GM19463 (cell line): Measurements from ENCODE around the gene PITPNM3.

Source experiments
- ATAC-seq: cut with Tn5 transposase; IDR thresholded peaks from one replicate; pipeline ENCODE4 v1.9.1; 2021; ENCODE audit warnings: mild to moderate bottlenecking, moderate library complexity; ENCODE audit not compliant: unreplicated experiment

PITPNM3 gene

DNA sequence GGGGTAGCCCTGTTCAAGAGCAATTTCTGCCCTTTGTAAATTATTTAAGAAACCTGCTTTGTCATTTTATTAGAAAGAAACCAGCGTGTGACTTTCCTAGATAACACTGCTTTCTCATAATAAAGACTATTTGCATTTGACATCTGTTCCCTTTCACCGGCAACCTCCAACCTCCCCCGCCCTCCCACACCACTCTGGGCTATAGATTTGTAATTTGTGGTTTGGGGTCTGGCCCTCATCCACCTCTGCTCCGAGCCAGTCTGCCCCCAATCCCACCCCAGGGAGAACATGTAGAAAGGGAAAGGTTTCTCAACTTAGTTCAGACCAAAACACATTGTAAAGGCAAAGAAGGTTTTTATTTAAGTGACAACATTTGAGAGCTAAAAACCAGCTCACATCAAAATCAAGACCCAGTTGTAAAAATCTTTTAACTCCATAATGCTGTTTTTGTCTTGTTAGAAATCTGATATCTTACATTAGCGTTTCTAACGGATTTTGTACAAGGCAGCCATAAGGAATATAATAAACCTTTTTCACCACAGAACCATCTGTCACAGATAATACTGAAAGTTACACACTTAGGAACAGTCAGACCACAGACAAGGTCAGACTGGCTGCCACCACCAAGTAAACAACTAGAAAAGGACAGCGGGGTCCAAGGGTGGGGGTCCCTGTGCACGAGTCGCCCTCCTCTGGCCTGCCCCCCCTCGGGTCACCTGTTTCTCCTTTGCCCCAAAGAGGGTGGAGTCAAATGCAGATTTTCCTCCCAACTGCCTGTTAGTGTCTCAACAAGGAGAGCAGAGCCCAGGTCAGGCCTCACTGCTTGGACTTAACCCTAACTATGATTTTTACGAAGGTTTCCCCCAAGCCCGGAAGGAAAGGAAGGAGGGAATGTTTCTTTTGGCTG, 105.2 kb downstream of the PITPNM3 start:
- no peak for ATAC-seq

GRCh38 chr17:6449307-6449706, 107.0 kb downstream of the PITPNM3 start:
- ATAC-seq = no peak

GRCh38 chr17:6448473-6448872, 107.9 kb downstream of the PITPNM3 start:
- no peak for ATAC-seq

DNA sequence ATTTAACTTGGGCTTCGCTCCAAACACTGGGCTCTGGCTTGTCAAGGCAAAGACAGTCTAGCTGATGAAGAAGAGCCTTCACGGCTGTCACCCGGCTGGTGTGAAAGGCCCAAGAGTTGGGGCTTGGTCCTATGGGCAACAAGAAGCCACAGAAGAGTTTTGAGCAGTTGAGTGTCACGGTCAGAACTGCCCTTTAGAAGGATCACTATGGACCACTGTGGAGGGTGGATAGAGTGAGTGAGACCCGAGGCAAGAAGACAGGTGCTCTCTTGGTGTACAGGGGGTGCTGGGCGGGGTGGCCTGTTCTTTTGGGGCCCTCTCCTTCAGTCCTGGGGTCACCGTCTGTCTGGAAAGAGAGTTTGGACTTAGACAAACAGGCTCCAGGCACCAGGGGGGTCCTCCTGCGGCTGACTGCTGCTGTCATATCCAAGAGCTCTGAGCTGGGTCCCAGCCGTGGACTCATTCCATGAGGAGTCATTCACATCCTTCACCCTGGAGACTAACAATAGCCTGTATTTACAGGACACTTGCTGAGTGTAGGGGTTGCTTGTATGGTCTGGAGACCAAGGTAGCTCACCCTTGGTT, 109.7 kb downstream of the PITPNM3 start:
- no peak for ATAC-seq

DNA sequence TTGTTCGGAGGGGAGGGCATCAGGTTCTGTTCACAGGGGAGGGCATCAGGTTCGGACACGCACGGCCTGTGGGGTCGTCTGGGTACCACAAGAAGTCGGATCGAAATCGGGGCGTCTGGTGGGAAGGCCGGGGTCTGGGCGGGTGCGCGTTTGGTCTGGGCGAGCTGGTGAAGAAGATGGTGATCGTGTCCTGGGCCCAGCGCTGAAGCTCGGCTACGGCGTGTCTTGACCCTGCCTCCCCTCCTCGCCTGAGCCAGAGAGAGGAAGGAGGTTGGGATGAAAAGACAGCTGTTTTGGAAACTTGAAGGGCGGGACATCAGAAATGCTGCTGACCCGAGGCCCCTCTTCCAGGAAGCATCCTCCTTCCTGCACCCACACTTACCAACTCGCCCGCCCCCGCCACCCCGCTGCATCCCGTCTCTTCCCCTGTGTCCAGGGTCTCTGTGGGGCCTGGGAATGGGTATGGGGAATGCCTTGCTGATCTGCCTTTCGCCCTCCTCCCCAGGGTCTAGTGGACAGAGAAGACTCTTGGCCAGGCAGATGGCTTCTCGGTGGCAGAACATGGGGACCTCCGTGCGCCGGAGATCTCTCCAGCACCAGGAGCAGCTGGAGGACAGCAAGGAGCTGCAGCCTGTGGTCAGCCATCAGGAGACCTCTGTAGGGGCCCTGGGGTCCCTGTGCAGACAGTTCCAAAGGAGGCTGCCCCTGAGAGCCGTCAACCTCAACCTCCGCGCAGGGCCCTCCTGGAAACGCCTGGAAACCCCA, 111.6 kb downstream of the PITPNM3 start:
- ATAC-seq = no peak

GRCh38 chr17:6443692-6444570, 112.4 kb downstream of the PITPNM3 start, which contains the start of gene PIMREG:
TSS of gene PIMREG (plus strand) at chr17:6444455. CDS start at chr17:6445111, 656 bp downstream.
- peak; percentile 88 for ATAC-seq

DNA sequence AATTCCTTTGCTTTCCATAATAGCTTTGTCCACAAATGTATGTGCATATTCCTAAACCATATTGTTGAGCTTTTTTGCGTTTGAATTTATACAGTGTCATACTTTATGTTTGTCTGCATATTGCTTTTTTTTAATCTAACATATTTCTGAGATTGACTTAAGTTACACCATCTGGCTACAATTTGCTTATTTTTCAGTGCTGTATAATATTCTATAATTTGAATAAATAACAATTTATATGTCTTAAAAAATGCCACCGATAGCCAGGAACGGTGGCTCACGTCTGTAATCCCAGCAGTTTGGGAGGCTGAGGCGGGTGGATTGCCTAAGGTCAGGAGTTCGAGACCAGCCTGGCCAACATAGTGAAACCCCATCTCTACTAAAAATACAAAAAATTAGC, 113.6 kb downstream of the PITPNM3 start:
- ATAC-seq = no peak

DNA sequence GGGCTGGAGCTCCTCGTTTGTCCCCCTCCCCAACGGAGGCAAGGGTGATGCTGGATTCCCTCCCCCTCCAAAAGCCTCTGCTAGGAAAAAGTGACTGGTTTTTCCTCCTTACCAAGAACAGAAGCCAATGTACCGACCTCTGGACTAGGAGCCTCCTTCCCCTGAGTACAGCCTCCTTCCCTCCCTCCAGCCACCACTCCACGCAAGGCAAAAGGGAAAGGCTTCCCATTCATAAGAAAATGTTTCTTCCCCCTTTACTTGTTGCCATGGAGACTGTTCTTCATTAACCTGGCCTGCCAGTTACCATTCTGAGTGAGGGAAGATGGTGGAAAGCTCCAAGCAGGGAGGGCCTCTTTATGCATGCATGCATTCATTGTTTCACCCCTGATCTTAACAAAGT, 116.4 kb downstream of the PITPNM3 start:
- ATAC-seq = no peak

DNA sequence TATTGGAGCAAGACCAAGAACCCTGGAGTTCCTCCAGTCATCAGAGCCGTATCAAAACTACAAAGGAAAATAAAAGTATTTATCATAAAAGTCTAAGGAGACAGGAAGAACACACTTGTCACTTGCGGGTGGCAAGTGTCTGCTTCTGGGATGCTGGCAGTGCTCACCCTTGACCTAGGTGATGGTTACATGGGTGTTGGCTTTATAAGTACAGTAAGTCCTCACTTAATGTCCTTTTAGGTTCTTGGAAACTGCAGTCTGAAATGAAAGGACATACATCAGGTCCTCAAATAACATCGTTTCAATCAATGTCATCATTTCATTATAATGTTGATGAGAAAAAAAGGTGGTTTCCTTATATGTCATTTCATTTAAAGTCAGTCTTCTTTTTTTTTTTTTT, 118.4 kb downstream of the PITPNM3 start:
- ATAC-seq = no peak

GRCh38 chr17:6437466-6437865, 118.9 kb downstream of the PITPNM3 start:
- ATAC-seq = no peak

- ATAC-seq = no peak
These were observed 120.4 kb downstream of the PITPNM3 start for GRCh38 chr17:6435968-6436367.

- no peak for ATAC-seq
These were observed 121.3 kb downstream of the PITPNM3 start, which contains the start of gene AIPL1 for GRCh38 chr17:6435051-6435450. TSS of gene AIPL1 (minus strand) at chr17:6435121. CDS start at chr17:6435104, 17 bp downstream.

DNA sequence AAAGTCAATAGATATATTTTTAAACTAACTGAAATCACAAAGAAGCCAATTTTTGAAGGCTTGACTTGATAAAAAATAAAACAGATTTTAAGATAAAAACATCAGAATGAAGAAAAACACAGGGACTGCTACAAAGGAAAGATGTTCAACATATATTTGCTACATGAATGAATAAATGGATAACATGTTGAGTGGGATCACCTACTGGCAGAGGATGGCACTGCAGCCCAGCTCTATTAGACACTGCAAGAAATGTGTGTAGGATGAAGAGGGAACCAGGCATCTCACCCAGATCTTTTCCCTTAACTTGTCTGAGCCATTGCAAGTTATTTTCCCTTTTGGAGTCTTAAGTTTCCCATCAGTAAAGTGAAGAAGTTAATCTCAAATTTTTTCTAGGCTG, 125.6 kb downstream of the PITPNM3 start:
- ATAC-seq = no peak

- ATAC-seq = no peak
These were observed 127.1 kb downstream of the PITPNM3 start for GRCh38 chr17:6429266-6429665.

- no peak for ATAC-seq
These were observed 128.0 kb downstream of the PITPNM3 start for GRCh38 chr17:6428207-6428965.

DNA sequence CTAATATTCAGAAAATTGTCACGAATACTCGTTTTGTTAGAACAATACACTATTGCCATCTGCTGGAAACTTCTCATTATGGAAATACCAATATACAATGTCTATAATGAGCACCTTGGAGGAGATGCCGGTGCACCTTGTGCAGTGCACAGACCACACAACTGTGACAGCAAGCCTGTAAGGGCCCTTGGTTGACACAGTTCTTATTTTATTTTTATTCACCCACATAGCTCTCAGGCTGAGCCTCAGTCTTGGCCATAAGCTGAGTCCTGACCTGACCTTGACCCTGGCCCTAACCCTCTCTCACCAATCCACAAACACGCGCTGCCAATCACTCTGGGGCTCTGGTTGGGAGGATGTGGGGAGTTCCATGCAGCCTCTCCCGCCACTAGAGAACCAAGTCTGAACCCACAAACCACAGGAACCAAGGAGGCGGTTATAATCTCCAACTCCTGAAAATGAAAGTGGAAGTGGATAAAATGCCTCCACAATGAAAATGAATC, 129.0 kb downstream of the PITPNM3 start:
- ATAC-seq = no peak

DNA sequence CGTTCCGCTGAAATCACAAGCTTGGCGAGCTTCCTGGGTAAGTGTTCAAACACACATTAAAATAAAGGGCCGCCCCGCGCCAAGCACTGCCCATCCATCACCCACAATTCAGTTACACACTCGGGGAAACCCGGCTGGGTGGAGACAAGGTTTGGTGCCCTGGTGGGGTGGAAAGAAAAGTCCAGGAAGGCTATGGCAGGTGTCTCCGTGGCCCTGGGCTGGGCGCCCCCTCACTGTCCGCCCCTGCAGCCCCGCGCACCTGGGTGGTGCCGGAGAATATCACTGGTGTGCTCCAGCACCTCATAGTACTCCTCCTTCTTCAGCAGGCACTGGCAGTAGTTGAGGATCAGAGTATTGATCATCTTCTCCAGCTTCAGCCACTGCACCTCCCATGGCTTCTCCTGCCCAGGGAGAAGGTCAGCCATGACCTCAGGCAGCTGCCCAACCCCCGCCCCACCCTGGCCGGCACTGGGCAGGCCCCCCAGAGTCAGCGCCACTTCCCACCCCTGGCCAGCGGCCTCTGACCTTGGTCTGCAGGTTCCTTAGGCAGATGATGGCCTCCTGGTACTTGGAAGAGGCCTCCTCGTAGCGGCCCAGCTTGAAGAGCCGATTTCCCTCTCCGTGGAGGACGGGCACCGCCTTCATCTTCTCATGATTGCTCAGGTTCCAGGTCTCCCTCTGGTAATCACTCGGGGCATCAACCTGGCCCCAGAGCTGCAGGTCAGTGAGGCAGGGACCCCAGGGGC, 129.8 kb downstream of the PITPNM3 start:
- no peak for ATAC-seq

GRCh38 chr17:6425407-6425806, 130.9 kb downstream of the PITPNM3 start:
- no peak for ATAC-seq

DNA sequence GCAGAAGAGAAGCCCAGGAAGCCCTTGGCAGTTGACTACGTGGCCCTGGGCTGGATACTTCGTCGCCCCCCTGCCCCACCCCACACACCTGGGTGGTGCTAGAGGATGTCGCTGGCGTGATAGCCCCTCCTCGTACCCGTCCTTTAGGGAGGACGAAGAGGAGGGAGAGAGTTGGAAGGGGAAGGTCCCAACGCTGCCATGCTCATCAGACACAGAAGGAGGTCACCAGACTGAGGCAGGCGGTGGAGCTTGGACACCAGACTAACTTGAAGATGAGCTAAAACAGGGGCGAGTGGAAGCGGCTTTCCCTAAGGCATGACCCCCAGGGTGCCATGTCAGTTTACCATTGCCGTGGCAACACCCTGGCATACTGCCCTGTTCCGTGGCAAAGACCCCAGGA, 132.4 kb downstream of the PITPNM3 start:
- ATAC-seq = no peak
